ENCODE data around the gene FYB1.

GRCh38 chr5:39072925-39073766 lies 146.2 kb downstream of the FYB1 start:
- TF ChIP-seq CTCF (conservative IDR thresholded peaks at IDR 0.05; ENCODE audit: low read depth, low read length), result no peak
- no peak for TF ChIP-seq EZH2 (IDR thresholded peaks at IDR 0.05; ENCODE audit: borderline replicate concordance, low read depth, low read length, poor library complexity, severe bottlenecking)

All from A673 (cell line).